RPMI8226 (cell line): ENCODE measurements around the gene BANF2.
A peak's percentile ranks its signal among the peaks of the same experiment; 100 is the strongest.

Experiments used
- DNase-seq: peaks from one replicate; pipeline ENCODE4 v3.0.0-alpha.2; 2015

BANF2 gene

GRCh38 chr20:17683218-17684076 is 16.3 kb upstream of the BANF2 start:
- no peak for DNase-seq

DNA sequence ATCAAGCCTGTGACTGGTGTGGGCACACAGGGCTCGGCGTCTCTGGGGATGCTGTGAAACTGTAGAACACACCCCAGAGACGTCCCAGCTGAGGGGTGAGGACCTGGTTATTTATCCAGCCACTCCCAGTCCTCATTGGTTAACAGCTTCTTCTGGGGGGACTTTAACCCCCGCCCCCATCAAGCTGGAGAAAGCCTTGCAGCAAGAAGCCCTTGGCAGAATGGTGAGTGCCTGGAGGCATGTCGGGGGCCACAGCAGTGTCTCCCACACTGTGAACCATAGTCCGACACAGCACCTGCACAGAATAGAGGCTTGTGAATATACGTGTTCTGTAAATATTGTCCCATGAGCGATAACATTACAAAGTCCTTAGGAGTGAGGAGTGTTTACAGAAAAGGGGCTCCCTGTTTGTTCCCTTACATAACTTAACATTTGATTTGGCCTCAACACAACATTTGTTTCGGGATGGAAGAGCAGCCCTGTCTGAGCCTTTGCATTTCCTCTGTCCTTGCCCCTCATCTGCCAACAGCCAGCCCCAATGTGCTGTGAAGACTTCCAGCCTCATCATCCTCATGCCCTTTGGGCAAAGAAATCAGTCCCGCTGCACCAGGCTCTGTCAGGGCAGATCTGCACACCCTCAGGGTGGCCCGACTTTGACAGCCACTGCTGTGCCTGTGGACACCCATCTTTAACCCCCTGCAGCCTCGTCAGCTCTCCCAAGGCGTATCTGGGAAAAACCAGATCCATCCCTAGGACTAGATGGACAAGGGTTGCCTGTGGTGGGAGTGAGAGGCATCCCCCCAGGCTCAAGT is 15.5 kb upstream of the BANF2 start:
- no peak for DNase-seq

GRCh38 chr20:17685168-17685567 is 14.6 kb upstream of the BANF2 start:
- no peak for DNase-seq

- DNase-seq = no peak
Observed at GRCh38 chr20:17687800-17688199, 12.0 kb upstream of the BANF2 start.

- no peak for DNase-seq
Observed at GRCh38 chr20:17688965-17689364, 10.8 kb upstream of the BANF2 start.

DNA sequence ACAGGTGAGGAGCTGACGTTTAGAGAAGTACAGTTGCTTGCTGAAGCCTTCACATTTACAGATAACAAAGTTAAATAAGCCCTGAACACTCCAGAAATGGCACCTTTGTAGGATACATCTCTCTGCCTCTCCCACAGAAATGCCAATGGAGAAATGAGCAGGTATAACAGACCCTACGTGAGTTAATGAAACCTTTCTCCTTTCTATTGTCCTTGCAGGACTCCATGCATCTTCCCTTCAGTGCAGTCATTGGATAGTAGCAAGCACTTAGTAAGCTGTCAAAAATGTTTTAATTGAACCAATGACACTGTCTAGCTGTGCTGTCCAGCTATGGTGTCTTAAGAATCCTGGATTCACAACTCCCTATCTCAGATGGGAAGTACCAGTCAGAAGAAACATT is 9.6 kb upstream of the BANF2 start:
- no peak for DNase-seq

- no peak for DNase-seq
Observed at GRCh38 chr20:17691758-17692157, 8.0 kb upstream of the BANF2 start.

DNA sequence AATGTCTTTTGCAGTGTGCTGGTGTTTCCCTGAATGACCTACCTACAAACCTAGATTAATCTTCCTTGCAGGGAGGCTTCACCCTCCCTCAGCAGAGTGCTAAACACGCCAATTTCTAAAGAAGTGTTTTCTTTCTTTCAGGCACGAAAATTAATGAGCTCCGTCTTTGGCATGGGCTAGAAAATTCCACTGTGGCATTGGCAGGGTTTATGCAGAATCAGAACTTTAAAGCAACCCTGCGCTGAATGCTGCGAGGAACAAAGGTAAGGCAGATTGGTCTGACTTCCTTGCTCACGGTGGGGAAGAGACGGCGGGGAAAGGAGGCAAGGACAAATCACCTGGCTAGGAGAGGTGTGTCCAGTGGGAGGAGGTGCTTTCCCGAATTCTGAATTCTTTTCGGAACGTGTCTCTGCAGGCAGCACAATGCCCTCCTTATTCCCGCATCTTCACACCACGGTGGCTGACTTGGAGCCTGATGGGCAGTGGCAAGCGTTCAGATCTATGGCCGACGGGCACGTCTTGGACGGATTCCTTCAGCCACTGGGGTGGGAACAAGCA is 6.2 kb upstream of the BANF2 start:
- DNase-seq = no peak

DNA sequence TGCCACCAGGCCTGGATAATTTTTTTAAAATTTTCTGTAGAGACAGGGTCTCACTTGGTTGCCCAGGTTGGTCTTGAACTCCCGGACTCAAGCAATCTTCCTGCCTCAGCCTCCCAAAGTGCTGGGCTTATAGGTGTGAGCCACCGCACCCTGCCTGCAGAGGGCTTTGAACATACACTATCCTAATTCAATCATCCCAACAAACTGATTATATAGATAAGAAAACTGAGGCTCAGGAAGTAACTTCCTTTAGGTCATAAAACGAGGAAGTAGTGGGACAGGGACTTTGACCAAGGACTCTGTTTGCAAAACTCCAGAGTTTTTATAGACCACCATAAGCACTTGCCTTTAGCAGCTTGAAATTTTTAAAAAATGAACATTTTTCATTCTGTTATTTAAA is 5.0 kb upstream of the BANF2 start:
- no peak for DNase-seq

DNA sequence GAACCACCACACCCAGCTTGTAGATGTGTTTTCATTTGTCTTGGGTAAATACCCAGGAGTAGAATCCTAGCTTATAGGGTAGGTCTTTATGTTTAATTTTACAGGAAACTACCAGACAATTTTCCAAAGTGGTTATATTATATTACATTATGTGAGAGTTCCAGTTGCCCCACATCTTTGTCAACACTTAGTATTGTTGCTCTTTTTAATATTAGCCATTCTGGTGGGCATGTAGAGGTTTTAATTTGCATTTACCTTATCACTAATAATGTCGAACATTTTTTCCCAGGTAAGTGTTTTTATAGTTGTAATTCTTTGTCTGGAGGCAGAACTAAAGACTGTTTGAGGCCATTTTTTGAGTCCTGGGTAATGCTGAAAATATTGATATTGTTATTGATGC is 3.5 kb upstream of the BANF2 start:
- DNase-seq = no peak

- no peak for DNase-seq
Observed at GRCh38 chr20:17697171-17697570, 2.6 kb upstream of the BANF2 start.

DNA sequence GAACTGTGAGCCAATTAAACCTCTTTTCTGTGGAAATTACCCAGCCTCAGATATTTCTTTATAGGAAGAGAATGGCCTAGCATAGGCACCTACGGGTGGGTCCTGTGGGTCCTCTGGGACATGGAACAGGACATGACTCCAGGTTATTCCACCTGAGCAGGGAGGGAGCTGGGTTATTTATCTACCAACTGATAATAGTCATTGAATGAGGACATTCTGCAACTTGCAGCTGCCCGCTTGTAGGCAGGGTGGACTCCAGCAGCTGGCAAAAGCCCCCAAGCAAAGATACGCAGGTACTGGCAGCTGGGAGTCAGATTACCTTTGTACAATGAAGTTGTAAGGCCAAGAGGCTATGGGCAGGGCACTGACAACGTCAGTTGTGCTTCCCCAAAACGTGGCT is 1.4 kb upstream of the BANF2 start:
- DNase-seq = no peak

DNA sequence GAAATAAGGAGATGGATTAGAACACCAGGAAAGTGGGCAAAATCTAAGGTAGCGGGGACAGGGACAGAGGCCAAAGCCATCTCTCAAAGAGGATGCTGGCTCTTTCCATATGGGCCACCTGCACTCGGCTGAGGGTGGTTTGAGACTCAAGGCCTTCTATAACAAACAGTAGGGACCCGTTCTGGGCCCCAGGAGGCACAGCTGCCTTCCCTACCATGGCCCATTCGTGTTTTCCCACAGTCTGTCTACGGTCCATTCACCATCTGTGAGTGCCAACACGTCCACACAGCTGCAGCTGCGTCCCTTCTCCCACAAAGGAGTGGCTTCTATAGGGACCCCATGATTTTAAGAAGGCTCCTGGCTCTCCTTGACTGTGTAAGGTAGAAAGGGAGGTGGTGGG is 871 bp downstream of the BANF2 start:
- DNase-seq = no peak

GRCh38 chr20:17701826-17702225 is 2.1 kb downstream of the BANF2 start:
- no peak for DNase-seq

GRCh38 chr20:17704589-17705317 is 5.0 kb downstream of the BANF2 start:
- no peak for DNase-seq

GRCh38 chr20:17705916-17706315 is 6.2 kb downstream of the BANF2 start:
- no peak for DNase-seq

DNA sequence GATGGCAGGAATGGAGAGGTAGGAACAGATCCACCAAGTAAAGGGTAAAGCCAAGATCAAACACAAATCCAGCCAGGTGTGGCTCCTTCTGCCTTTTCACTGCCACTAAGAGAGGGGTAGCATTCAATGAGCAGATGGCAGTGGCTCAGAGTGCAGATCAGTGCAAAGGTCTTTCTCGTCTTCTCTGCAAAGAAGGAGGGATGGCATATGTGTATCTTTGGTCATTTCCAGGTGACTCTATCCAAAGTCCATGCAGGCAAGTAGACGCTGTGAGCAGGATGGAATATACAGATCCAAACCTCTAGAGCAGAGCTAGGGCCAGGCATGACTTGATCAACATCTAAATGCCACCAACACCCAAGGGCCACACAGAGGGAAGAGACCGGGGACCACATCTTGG is 6.9 kb downstream of the BANF2 start:
- DNase-seq = no peak

- DNase-seq = peak; percentile 18
Observed at GRCh38 chr20:17707951-17708350, 8.2 kb downstream of the BANF2 start.

DNA sequence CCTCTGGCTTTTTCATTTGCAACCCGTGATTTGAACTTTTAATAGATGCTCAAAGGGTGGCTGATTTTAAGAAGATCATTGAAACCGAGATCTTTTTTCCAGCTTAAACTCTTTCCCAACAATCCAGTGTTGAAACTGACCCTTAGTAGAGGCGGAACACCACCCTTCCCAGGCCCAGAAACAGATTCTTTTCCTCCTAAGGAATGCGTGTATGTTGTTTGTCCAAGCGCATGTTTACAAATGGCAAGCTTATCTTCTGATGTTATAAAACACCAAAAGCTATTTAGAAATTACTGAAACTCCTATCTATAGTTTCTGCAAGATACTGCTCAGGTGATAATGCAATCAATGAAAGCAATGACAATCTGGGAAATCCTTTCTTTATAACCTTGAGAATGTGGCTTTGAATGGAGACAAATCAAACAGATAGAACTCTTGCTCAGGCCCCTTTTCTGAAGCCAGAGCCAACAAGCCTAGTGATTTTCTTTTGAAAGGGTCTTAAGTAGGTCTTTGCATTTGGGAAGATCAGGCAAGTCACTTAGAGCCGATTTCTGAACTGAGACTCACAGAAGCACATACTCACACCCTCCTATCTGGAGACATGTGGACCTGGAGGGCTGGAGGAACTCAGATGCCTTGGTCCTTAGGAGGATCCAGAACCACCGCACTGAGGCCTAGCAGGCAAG is 9.1 kb downstream of the BANF2 start:
- DNase-seq = no peak

DNA sequence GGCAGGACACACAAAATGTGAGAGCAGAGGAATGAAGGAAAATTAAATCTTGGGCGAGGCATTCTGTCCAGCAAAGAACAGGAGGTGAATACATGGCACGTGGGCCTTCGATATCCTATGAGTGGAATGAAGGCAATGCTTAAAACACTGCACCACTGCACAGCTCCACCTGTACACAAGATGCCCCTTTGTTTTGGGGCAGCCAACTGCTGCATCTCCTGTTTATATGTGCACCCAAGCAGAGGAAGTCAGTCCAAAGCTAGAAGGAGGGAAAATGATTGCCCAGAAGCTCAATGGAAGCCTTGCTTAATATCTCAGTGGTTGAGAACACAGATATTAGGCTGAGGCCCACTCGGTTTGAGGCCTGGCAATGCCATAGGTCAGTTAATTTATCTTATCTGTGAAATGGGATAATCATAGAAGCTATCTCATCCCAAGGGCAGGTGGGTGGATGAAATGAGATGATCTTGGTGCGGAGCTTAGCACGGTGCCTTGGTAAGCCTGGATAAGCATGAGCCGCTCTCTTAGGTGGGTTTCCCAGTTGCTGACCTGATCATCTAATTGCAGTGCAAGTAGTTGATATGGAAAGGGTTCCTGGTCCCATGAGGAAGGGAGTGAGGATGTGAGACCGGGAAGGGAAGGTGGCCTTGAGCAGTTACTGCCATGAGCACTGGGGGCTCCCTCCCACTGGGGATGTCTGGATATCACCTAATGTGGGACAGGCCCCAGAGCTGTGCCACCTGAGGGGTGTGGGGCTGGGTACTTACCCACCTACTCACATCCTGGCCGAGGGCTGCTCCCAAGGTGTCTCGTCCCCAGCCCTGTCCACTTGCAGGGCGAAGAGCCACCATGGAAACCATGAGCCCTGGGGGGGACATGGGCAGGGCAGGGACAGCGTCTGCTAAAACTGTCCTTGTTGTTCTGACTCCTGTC is 9.9 kb downstream of the BANF2 start:
- no peak for DNase-seq
